ENCODE measurements around the gene ARHGEF28. TPM values are rescaled to one million over a fixed set of nuclear protein-coding genes. Genes with fewer than 3 reads are reported as not detected.
A peak's percentile ranks its signal among the peaks of the same experiment; 100 is the strongest.

The ARHGEF28 gene
- total RNA-seq, 1 experiment from 2014 or later, result 6.1 TPM

DNA sequence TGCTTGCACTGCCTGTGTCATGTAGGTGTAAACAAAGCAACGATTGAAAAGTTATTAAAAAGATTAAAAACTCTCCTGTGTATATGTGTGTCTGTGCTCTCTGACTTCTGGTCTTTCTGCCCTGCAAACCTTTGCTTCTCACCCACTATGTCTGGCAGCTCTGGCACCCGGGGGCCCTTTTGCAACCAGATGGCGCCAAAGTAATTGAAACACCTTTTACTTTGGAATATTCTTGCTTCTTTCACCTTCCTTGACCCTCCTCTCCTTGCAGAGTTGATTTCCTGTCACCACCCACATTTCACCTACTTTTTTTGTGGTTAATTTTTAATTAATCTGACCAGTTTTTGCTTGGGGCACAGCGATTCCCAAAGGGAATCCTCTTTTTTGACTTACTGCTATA lies 275.5 kb downstream of the ARHGEF28 start:
- no peaks in the 10 kb centered on the region for H3K9me2 ChIP-seq (ENCODE audit: insufficient read depth)
- RAD21 ChIA-PET (ENCODE audit: low non-redundant PET in 1 of 2, low total read pairs in 2 of 2, uncharacterized antibody in 2 of 2, unreplicated experiment in 2 of 2), result interaction anchor here (1.1 to 1.2 kb wide), 2 partner anchors 37 to 745 kb away, joined by 3 read pairs; no protein-coding TSS in a partner anchor
- peak overlapping the region; percentile 71 for H3K4me2 ChIP-seq (ENCODE audit: low read length)
- TF ChIP-seq, protein P1, sequence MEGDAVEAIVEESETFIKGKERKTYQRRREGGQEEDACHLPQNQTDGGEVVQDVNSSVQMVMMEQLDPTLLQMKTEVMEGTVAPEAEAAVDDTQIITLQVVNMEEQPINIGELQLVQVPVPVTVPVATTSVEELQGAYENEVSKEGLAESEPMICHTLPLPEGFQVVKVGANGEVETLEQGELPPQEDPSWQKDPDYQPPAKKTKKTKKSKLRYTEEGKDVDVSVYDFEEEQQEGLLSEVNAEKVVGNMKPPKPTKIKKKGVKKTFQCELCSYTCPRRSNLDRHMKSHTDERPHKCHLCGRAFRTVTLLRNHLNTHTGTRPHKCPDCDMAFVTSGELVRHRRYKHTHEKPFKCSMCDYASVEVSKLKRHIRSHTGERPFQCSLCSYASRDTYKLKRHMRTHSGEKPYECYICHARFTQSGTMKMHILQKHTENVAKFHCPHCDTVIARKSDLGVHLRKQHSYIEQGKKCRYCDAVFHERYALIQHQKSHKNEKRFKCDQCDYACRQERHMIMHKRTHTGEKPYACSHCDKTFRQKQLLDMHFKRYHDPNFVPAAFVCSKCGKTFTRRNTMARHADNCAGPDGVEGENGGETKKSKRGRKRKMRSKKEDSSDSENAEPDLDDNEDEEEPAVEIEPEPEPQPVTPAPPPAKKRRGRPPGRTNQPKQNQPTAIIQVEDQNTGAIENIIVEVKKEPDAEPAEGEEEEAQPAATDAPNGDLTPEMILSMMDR (IDR thresholded peaks at IDR 0.05 in 2 of 3, conservative IDR thresholded peaks at IDR 0.05 in 1 of 3; ENCODE audit: borderline replicate concordance in 1 of 3, insufficient read depth in 1 of 3, low read depth in 2 of 3, low read length in 2 of 3), result peak; percentile 30 to 41 (median 31); a peak in 4 of 6 replicates
- TF ChIP-seq EZH2phosphoT487 (IDR thresholded peaks at IDR 0.05; ENCODE audit: borderline replicate concordance) (no peak), SRF (IDR thresholded peaks at IDR 0.05; ENCODE audit: low read depth) (no peak), RAD21 (IDR thresholded peaks at IDR 0.05; ENCODE audit: low read depth) (peak; percentile 59)
- CTCF ChIA-PET, result interaction anchor here (0.6 to 2.6 kb wide), 10 partner anchors 12 to 1018 kb away, joined by 3 to 18 read pairs (median 5); partner anchors contain the start of gene ENC1
- DNase-seq (ENCODE audit: low read depth, low spot score), result no peak
- no peaks in the 10 kb centered on the region for H3K36me3 ChIP-seq (ENCODE audit: control insufficient read depth in 1 of 2, insufficient read depth in 2 of 2, low read length in 2 of 2)
- no TSS peak for BruUV-seq (replicated peaks)
- intact Hi-C loops (cut with micrococcal nuclease), result loop anchor here (5.0 to 10.0 kb wide), 5 partner anchors 116 to 1363 kb away; no protein-coding TSS in a partner anchor
- H2AFZ ChIP-seq (ENCODE audit: low read depth, low read length, poor library complexity, severe bottlenecking), result peak overlapping the region; percentile 69
- POLR2A ChIA-PET, result interaction anchor here (1.5 kb wide), 1 partner anchor 740 kb away, joined by 4 read pairs; the partner anchor contains the start of gene ENC1
- no peaks in the 10 kb centered on the region for H4K20me1 ChIP-seq (ENCODE audit: insufficient read depth)
- no peaks in the 10 kb centered on the region for H3K79me2 ChIP-seq (ENCODE audit: insufficient read depth, low read length)
- no peaks in the 10 kb centered on the region for H3K9me3 ChIP-seq (ENCODE audit: control insufficient read depth in 1 of 2, insufficient read depth in 1 of 2, low read depth in 1 of 2, low read length in 2 of 2)
- ATAC-seq, result peak; percentile 75
- no peak overlapping the region; the same call in 1 of the 2 replicates for H3K27ac ChIP-seq (ENCODE audit: low read depth, low read length)
- H3K27me3 ChIP-seq (ENCODE audit: insufficient read depth, low read length), result no peaks in the 10 kb centered on the region
- peaks cover 18% of the 10 kb centered on the region in 2 experiments; a peak in 3 of 4 replicates for H3K4me1 ChIP-seq (ENCODE audit: control insufficient read depth in 1 of 2, insufficient read depth in 2 of 2, low read length in 2 of 2)
- H3K9ac ChIP-seq (ENCODE audit: low read length), result peak overlapping the region; percentile 18; the same call in 1 of the 2 replicates
- peak overlapping the region; percentile 13 to 39; a peak in 3 of 4 replicates for H3K4me3 ChIP-seq (replicated peaks in 1 of 2; ENCODE audit: low read depth in 1 of 2, low read length in 2 of 2)
